Central memory CD8-positive, alpha-beta T cell (primary cell): Measurements from ENCODE around the gene APOBEC3C.
"Not testable (repeated sequence)": the region's sequence is repeated elsewhere in the genome, so short reads cannot be mapped to it uniquely, and the experiment has no call there.

Experiments used
- ATAC-seq: fragments of 150-1000 bp; cut with Tn5 transposase; replicated peaks from 2 replicates; pipeline ENCODE4 v1.10.0; 2022; ENCODE audit warnings: mild to moderate bottlenecking, moderate FRiP score, moderate number of reproducible peaks; ENCODE audit not compliant: poor library complexity, severe bottlenecking; ENCODE audit errors: extremely low read depth
- DNase-seq, 2 donors: peaks; one replicate each; pipeline ENCODE4 v3.0.0; 2021; ENCODE audit warnings: low spot score in 2 of 2
- H3K27ac Mint-ChIP-seq: one replicate; pipeline ENCODE4 v1.8.0; 2022; ENCODE audit warnings: low read depth, mild to moderate bottlenecking, moderate library complexity, mixed read lengths
- H3K27me3 Mint-ChIP-seq: one replicate; pipeline ENCODE4 v1.8.0; 2022; ENCODE audit warnings: mixed read lengths
- H3K36me3 Mint-ChIP-seq: one replicate; pipeline ENCODE4 v1.8.0; 2022; ENCODE audit warnings: mild to moderate bottlenecking, moderate library complexity, mixed read lengths; ENCODE audit not compliant: insufficient read depth
- H3K4me1 Mint-ChIP-seq: one replicate; pipeline ENCODE4 v1.8.0; 2022; ENCODE audit warnings: mixed read lengths
- H3K4me3 Mint-ChIP-seq: one replicate; pipeline ENCODE4 v1.8.0; 2022; ENCODE audit warnings: mild to moderate bottlenecking, moderate library complexity, mixed read lengths
- H3K9me3 Mint-ChIP-seq: one replicate; pipeline ENCODE4 v1.8.0; 2022; ENCODE audit warnings: mixed read lengths

The APOBEC3C gene

DNA sequence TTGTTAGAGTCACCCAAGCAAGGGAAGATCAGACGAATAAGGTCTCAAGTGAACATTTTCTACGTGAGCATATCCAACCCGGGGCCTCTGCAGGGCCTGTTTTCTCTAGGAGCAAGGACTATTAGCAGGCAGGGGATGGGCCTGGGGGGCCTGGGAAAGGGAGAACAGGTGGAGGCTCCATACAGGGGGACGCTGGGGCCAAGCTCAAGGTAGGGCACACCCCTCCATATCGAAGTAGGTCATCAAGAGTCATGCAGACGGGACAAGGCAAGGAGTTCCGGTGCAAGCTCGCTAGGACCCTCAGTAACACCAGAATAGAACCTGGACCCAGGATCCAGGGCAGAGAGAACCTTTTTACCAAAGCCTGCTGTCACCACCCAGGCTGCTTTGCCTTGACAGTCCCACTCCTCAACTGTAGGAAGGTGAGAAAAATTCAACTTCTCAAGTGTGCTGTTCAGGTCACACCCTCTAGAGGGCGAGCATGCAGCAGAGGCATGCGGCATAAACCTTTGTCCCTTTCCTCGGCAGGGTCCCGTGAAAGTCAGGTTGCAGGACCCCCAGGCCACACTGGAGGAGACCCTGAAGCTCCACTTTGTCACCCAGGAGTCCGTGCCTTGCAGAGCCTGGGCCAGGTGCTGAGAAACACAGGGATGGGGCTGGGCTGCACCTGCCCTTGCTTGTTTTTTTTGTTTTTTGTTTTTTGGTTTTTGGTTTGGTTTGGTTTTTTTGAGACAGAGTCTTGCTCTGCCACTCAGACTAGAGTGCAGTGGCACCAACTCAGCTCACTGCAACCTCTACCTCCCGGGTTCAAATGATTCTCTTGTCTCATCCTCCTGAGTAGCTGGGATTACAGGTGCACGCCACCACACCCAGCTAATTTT is 40.5 kb upstream of the APOBEC3C start:
- Mint-ChIP-seq H3K4me3 (no peak overlapping the region), H3K36me3 (no peaks in the 10 kb centered on the region), H3K27me3 (peaks cover 28% of the 10 kb centered on the region), H3K4me1 (no peaks in the 10 kb centered on the region), H3K27ac (no peak overlapping the region), H3K9me3 (no peaks in the 10 kb centered on the region)
- DNase-seq (peak; percentile 31 to 45), ATAC-seq (no peak)

DNA sequence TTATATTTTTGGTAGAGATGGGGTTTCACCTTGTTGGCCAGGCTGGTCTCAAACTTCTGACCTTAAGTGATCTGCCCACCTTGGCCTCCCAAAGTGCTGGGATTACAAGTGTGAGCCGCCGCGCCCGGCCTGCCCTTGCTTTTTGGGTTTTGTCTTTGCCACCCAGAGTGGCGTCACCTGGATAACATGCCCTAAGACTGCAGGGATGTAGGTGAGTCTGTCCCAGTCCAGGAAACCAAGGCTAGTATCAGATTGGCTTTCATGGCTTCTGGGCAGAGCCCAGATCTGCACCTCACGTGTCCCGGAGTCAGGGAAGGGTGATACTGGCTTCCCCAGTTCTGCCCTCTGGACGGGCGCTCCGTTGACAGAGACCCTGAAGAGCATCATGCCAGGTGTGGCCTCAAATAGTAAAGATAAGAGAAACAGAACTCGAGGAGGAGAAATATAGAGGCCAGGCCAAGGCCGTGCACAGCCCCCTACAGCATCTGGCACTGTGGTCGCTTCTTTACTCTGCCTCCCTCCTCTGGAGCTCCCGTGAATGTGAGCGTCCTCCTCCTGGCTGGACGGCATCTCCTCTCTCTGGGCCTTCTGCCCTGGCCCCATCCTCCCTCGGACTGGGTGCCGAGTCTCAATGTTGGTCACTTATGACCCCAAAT is 39.8 kb upstream of the APOBEC3C start:
- no peak for ATAC-seq
- Mint-ChIP-seq H3K27me3 (peaks cover 20% of the 10 kb centered on the region), H3K36me3 (no peaks in the 10 kb centered on the region), H3K27ac (no peak overlapping the region), H3K4me1 (no peaks in the 10 kb centered on the region), H3K9me3 (no peaks in the 10 kb centered on the region), H3K4me3 (no peak overlapping the region)
- no peak for DNase-seq

DNA sequence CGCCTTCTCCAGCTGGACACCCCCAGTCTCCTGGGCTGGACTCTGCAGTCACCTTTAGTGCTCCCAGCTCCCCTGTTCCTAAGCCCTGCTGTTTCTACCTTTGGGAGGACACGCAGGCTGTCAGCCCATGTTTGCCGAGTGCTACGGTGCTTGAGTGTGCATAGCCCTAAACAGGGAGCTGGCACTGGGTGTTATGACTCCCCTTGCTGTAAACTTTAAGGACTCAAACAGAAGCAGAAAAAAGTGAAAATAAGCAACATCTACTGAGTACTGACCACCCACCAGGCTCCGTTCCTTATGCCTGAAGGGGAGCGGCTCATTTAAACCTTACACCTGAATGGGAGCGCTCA is 39.3 kb upstream of the APOBEC3C start:
- no peak overlapping the region for H3K27ac Mint-ChIP-seq
- no peak for ATAC-seq
- no peak for DNase-seq
- H3K4me1 Mint-ChIP-seq: no peaks in the 10 kb centered on the region
- no peaks in the 10 kb centered on the region for H3K9me3 Mint-ChIP-seq
- H3K27me3 Mint-ChIP-seq: peaks cover 15% of the 10 kb centered on the region
- H3K36me3 Mint-ChIP-seq: no peaks in the 10 kb centered on the region
- H3K4me3 Mint-ChIP-seq: no peak overlapping the region

DNA sequence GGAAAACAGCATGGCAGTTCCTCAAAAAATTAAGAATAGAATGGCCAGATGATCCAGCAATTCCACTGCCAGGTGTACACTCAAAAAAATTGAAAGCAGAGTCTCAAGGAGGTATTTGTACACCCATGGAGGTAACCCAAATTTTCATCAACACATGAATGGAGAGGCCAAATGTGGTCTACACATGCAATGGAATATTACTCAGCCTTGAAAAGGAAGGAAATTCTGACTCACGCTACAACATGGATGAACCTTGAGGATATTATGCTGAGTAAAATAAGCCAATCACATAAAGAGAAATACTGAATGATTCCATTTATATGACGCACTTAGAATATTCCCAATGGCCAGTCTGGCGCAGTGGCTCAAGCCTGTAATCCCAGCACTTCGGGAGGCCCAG is 36.8 kb upstream of the APOBEC3C start:
- not testable (repeated sequence) for DNase-seq, H3K4me3 Mint-ChIP-seq, H3K9me3 Mint-ChIP-seq, H3K27ac Mint-ChIP-seq, ATAC-seq, H3K36me3 Mint-ChIP-seq, H3K27me3 Mint-ChIP-seq
- H3K4me1 Mint-ChIP-seq: peaks cover 11% of the 10 kb centered on the region

DNA sequence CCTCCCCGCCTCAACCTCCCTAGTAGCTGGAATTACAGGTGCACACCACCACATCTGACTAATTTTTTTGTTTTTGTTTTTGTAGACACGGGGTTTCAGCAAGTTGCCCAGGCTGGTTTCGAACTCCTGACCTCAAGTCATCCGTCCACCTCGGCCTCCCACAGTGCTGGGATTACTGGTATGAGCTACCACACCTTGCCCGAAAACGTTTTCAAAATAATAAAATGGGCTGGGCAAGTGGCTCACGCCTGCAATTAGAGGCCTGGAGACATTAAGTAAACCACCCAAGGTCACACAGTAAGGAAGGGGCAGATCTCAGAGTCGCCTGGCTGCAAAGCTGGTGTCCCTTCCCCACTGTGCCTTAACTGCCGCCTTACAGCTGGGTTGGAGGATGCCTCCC is 33.5 kb upstream of the APOBEC3C start:
- not testable (repeated sequence) for H3K4me3 Mint-ChIP-seq, DNase-seq, H3K27ac Mint-ChIP-seq, H3K36me3 Mint-ChIP-seq, H3K27me3 Mint-ChIP-seq, H3K9me3 Mint-ChIP-seq, ATAC-seq
- H3K4me1 Mint-ChIP-seq: peaks cover 26% of the 10 kb centered on the region

DNA sequence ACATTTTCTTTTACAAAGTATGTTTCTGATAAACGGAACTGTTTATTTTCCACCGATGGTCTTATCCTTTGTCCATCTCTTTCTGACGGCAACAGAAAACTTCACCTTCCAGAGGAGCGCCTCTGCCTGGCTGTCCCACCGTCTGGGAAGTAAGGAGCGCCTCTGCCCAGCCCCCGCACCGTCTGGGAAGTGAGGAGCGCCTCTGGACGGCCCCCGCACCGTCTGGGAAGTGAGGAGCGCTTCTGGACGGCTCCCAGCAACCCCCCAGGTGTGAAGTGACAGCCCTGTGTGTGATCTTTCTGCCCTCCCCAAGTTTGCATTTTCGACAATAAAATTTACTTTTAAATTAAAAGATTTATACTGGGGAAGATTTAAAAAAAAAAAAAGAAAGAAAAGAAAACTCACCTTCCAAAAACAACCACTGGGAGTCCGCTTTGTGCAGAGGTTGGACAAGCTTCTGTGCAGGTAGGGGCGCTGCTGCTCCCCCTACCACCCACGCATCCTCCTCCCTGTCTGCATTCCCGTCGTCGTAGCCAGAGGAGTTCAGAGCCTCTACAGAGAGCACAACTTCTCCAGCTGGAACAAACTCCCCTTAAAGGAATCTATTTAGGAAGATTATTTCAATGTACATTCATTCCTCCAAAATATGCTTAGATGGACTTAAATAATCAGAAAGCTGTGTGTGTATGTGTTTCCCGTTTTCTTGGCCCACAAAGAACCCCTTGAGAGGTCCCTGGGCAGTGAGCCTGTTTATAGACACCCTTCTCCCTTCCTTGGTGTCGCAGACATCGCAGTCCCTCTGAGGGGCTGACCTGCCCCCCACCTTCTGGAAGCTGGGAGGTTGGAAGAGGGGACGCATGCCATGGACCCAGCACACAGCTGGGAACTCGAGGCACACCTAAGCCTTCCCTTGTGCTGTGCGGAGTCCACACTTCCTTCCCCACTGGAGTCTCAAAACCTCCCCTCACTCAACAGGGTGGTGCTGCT is 32.8 kb upstream of the APOBEC3C start:
- H3K27me3 Mint-ChIP-seq: no peaks in the 10 kb centered on the region
- DNase-seq (no peak), ATAC-seq (no peak)
- no peak overlapping the region for H3K27ac Mint-ChIP-seq
- H3K4me3 Mint-ChIP-seq: peak overlapping the region; percentile 80
- peaks cover 2% of the 10 kb centered on the region for H3K36me3 Mint-ChIP-seq
- peaks cover 4% of the 10 kb centered on the region for H3K9me3 Mint-ChIP-seq
- peaks cover 30% of the 10 kb centered on the region for H3K4me1 Mint-ChIP-seq

DNA sequence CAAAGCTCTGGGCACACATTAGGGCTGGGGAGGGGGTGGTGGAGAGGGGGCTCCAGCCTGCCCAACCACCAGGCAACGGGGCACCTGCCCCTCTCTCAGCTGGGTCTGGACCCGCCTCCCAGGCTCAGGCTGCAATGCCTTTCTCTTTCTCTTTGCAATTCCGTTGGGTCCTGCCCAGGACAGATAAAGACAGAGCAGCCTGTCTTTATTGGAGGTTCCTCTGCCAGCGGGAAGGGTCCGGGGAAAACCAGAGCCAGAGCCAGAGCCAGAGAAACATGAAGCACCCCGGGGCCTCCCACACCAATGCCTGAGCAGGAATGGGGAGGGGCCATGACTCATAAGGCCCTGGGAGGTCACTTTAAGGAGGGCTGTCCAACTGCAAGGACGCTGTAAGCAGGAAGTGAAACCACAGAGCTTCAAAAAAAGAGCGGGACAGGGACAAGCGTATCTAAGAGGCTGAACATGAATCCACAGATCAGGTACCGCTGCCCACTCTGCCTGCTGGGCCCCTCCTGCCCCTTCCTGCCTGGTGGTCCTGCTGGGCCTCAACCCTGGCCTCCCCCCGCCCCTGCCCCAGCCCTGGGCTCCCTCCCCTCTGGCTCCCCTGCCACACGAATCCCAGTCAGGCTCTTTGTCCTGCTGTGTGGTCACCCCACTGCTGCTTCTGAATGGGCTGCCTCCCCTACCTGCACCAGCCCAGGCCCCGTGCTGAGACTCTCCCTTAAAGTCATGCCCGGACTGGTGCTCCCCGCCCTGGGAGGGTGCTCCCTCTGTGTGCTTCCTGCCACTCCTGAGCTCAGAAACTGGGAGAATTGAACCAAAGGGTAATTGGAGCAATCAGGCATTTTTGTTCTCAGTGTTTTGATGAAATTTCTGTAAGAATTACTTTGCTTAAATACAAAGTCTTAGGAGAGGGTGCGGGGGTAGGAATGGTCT is 31.8 kb upstream of the APOBEC3C start, which contains the start of gene APOBEC3B:
TSS of gene APOBEC3B (plus strand) at position 356 of the 936 bp plus-strand sequence. CDS start at position 463, 107 bp downstream.
- H3K9me3 Mint-ChIP-seq: peaks cover 4% of the 10 kb centered on the region
- H3K36me3 Mint-ChIP-seq: peaks cover 3% of the 10 kb centered on the region
- ATAC-seq: peak; percentile 61
- H3K4me3 Mint-ChIP-seq: peak within 1 kb of the TSS; percentile 80
- peak within 1 kb of the TSS; percentile 59 for H3K27ac Mint-ChIP-seq
- peaks cover 30% of the 10 kb centered on the region for H3K4me1 Mint-ChIP-seq
- peak; percentile 30 to 49 for DNase-seq
- no peaks in the 10 kb centered on the region for H3K27me3 Mint-ChIP-seq

DNA sequence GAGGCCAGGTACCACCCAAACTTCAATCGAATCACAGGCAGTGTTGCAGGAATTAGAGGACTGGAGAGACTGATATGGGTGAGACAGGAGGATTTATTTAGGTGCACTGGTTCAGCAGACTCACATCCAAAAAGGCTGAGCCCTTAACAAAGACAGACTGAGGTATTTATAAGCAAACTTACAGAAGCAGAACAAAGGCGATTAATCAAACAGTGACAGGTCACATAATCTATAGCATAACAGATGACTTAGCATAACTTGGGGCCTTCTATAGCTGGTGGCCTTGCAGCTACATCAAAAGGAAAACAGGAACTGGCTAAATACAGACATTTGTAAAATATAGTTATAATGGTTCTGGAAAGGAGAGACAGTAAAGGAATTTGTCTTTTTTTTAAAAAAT is 29.8 kb upstream of the APOBEC3C start:
- Mint-ChIP-seq H3K27ac (no peak overlapping the region), H3K4me1 (peaks cover 43% of the 10 kb centered on the region), H3K9me3 (peaks cover 4% of the 10 kb centered on the region), H3K27me3 (no peaks in the 10 kb centered on the region), H3K4me3 (no peak overlapping the region), H3K36me3 (peaks cover 3% of the 10 kb centered on the region)
- ATAC-seq (no peak), DNase-seq (no peak)

DNA sequence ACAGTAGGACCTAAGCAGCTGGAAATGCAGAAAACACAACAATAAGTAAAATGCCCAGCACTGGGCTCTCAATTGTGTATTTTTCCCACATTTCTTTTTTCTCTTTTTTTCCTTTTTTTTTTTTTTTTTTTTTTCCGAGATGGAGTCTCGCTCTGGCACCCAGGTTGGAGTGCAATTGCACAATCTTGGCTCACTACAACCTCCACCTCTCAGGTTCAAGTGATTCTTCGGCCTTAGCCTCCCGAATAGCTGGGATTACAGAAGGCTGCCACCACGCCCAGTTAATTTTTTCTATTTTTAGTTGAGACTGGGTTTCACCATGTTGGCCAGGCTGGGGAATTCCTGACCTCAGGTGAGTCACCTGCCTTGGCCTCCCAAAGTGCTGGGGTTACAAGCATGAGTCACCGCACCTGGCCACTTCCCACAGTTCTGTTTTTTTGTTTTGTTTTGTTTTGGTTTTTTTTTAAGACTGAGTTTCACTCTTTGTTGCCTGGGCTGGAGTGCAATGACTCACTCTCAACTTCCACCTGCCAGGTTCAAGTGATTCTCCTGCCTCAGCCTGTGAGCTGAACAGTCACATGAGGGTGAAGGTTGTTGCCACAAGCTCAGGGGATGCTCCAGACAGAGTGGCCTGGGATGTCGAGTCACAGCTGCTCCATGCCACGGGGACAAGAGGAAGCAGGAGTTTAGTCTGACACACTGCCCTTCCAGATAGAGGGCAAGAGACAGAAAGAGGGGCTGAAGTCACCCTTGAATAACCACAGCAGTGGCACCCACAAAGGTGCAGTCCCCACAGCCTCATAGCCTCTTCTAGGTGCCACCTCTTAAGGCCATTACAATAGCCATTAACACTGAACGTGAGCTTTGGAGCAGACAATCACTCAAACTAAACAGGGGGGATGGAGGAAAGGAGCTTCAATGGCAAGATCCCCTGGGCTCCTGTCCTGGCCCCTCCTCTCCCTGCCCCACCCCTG is 29.0 kb upstream of the APOBEC3C start:
- H3K4me1 Mint-ChIP-seq: peaks cover 50% of the 10 kb centered on the region
- not testable (repeated sequence) for H3K9me3 Mint-ChIP-seq, H3K27me3 Mint-ChIP-seq, H3K36me3 Mint-ChIP-seq
- peak; percentile 38 to 69 for DNase-seq
- H3K27ac Mint-ChIP-seq: peak overlapping the region; percentile 86
- peak overlapping the region; percentile 29 for H3K4me3 Mint-ChIP-seq
- peak; percentile 78 for ATAC-seq

DNA sequence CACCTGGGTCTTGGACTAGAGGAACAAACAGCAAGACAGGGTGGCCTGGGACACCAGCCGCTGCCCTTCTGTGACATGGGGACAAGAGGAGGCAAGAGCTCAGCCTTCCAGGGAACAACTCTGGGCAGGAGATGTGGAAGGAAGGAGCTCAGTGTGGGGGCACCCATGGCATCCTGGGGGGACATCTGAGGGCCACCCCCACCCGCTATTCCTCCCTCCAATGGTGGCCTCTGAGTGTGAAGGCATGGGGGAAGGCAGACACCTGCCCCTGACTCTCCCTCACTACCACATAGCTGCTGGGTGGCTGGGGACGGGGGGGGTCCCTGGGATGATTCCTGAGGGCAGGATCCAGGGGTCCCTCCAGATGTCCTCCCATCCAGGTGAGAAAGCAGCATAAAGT is 27.4 kb upstream of the APOBEC3C start:
- no peaks in the 10 kb centered on the region for H3K27me3 Mint-ChIP-seq
- H3K4me1 Mint-ChIP-seq: peaks cover 50% of the 10 kb centered on the region
- H3K36me3 Mint-ChIP-seq: peaks cover 3% of the 10 kb centered on the region
- no peak overlapping the region for H3K4me3 Mint-ChIP-seq
- no peak for ATAC-seq
- DNase-seq: no peak
- peak overlapping the region; percentile 51 for H3K27ac Mint-ChIP-seq
- H3K9me3 Mint-ChIP-seq: peaks cover 4% of the 10 kb centered on the region
